HEK293 (cell line): ENCODE results near the gene TTC22.

ENCODE experiments used
- CTCF ChIA-PET: fragments of 350-600 bp; formaldehyde crosslinking; extraction: SDS; loops from one replicate; lab custom pipeline; 2021; ENCODE audit warnings: antibody characterized with exemption; lab: Yijun Ruan, JAX
- POLR2A ChIA-PET: fragments of 300-600 bp; formaldehyde crosslinking; extraction: SDS; loops from one replicate; lab custom pipeline; 2020; ENCODE audit warnings: antibody characterized with exemption, inconsistent platforms; lab: Yijun Ruan, JAX
- H3K27ac ChIP-seq: fragments of 200-500 bp; sonication (Bioruptor generic); 2 replicates; pipeline ENCODE4 v1.5.1; 2014; ENCODE audit warnings: low read depth, low read length, control low read depth, inconsistent platforms; ENCODE audit errors: extremely low read depth
- H3K36me3 ChIP-seq, 2 experiments: fragments of 200-500 bp in 1 of 2; sonication (Bioruptor generic) in 1 of 2; 1 replicate in 1 of 2; 2 replicates in 1 of 2; pipeline ENCODE4 v1.5.1; 2014 to 2017; ENCODE audit warnings: inconsistent platforms in 2 of 2, low read length in 2 of 2; ENCODE audit not compliant: control insufficient read depth in 2 of 2, insufficient read depth in 1 of 2
- H3K4me1 ChIP-seq: fragments of 200-500 bp; sonication (Bioruptor generic); 2 replicates; pipeline ENCODE4 v1.5.1; 2014; ENCODE audit warnings: mild to moderate bottlenecking, low read length, inconsistent platforms; ENCODE audit not compliant: control insufficient read depth, insufficient read depth
- H3K4me3 ChIP-seq: 2 replicates; pipeline ENCODE4 v1.5.1; 2011; ENCODE audit warnings: low read depth, mild to moderate bottlenecking, control low read depth, low read length, moderate library complexity
- H3K9me3 ChIP-seq: fragments of 200-500 bp; sonication (Bioruptor generic); 2 replicates; pipeline ENCODE4 v1.5.1; 2014; ENCODE audit warnings: low read depth, low read length, inconsistent platforms; ENCODE audit not compliant: control insufficient read depth, insufficient read depth
- FEZF1 ChIP-seq: fragments of 450-650 bp; formaldehyde crosslinking; IDR thresholded peaks from 2 replicates; pipeline ENCODE4 v1.5.1; 2016; ENCODE audit warnings: missing biosample characterization, missing genetic modification characterization
- KLF8 ChIP-seq: fragments of 450-650 bp; formaldehyde crosslinking; IDR thresholded peaks from 2 replicates; pipeline ENCODE4 v1.5.1; 2016; ENCODE audit warnings: missing biosample characterization, missing genetic modification characterization
- PBX3 ChIP-seq: sonication (generic); formaldehyde crosslinking; IDR thresholded peaks from 2 replicates; pipeline ENCODE4 v1.8.1; 2022; ENCODE audit warnings: mild to moderate bottlenecking, moderate library complexity, missing genetic modification reagents
- SP3 ChIP-seq: fragments of 450-650 bp; formaldehyde crosslinking; IDR thresholded peaks from 2 replicates; pipeline ENCODE4 v1.5.1; 2016; ENCODE audit warnings: missing biosample characterization, missing genetic modification characterization
- ZBTB10 ChIP-seq: fragments of 450-650 bp; formaldehyde crosslinking; IDR thresholded peaks from 2 replicates; pipeline ENCODE4 v1.5.1; 2016; ENCODE audit warnings: missing biosample characterization, missing genetic modification characterization
- ZBTB48 ChIP-seq: fragments of 450-650 bp; formaldehyde crosslinking; IDR thresholded peaks from 2 replicates; pipeline ENCODE4 v1.5.1; 2016; ENCODE audit warnings: missing biosample characterization, missing genetic modification characterization
- ZEB2 ChIP-seq: fragments of 450-650 bp; formaldehyde crosslinking; IDR thresholded peaks from 2 replicates; pipeline ENCODE4 v1.5.1; 2016; ENCODE audit warnings: missing biosample characterization, missing genetic modification characterization
- ZFP3 ChIP-seq: fragments of 450-650 bp; formaldehyde crosslinking; IDR thresholded peaks from 2 replicates; pipeline ENCODE4 v1.5.1; 2016; ENCODE audit warnings: low read depth, missing biosample characterization, missing genetic modification characterization
- ZFP69B ChIP-seq: fragments of 450-650 bp; formaldehyde crosslinking; IDR thresholded peaks from 2 replicates; pipeline ENCODE4 v1.5.1; 2016; ENCODE audit warnings: missing biosample characterization, missing genetic modification characterization
- ZNF175 ChIP-seq: fragments of 450-650 bp; formaldehyde crosslinking; IDR thresholded peaks from 2 replicates; pipeline ENCODE4 v1.5.1; 2016; ENCODE audit warnings: missing biosample characterization, missing genetic modification characterization
- ZNF2 ChIP-seq: fragments of 450-650 bp; formaldehyde crosslinking; IDR thresholded peaks from 2 replicates; pipeline ENCODE4 v1.5.1; 2016; ENCODE audit warnings: missing biosample characterization, missing genetic modification characterization
- ZNF24 ChIP-seq: fragments of 450-650 bp; formaldehyde crosslinking; IDR thresholded peaks from 2 replicates; pipeline ENCODE4 v1.5.1; 2016; ENCODE audit warnings: missing biosample characterization, missing genetic modification characterization
- ZNF362 ChIP-seq: fragments of 450-650 bp; formaldehyde crosslinking; IDR thresholded peaks from 2 replicates; pipeline ENCODE4 v1.5.1; 2016; ENCODE audit warnings: missing biosample characterization, missing genetic modification characterization
- ZNF366 ChIP-seq: fragments of 450-650 bp; formaldehyde crosslinking; conservative IDR thresholded peaks from 2 replicates; pipeline ENCODE4 v1.5.1; 2016; ENCODE audit warnings: missing biosample characterization, missing genetic modification characterization
- ZNF580 ChIP-seq: fragments of 450-650 bp; formaldehyde crosslinking; IDR thresholded peaks from 2 replicates; pipeline ENCODE4 v1.5.1; 2016; ENCODE audit warnings: missing biosample characterization, missing genetic modification characterization
- ZNF623 ChIP-seq: fragments of 450-650 bp; formaldehyde crosslinking; IDR thresholded peaks from 2 replicates; pipeline ENCODE4 v1.5.1; 2016; ENCODE audit warnings: missing biosample characterization, missing genetic modification characterization
- ZNF645 ChIP-seq: fragments of 450-650 bp; formaldehyde crosslinking; IDR thresholded peaks from 2 replicates; pipeline ENCODE4; 2016; ENCODE audit warnings: missing biosample characterization, missing genetic modification characterization
- ZNF670 ChIP-seq: fragments of 450-650 bp; formaldehyde crosslinking; IDR thresholded peaks from 2 replicates; pipeline ENCODE4 v1.5.1; 2016; ENCODE audit warnings: missing biosample characterization, missing genetic modification characterization, low read depth
- ZNF677 ChIP-seq: fragments of 450-650 bp; IDR thresholded peaks from 2 replicates; pipeline ENCODE4 v1.5.0; 2018; ENCODE audit warnings: missing biosample characterization, mild to moderate bottlenecking, missing genetic modification characterization, moderate library complexity
- ZNF692 ChIP-seq: fragments of 450-650 bp; formaldehyde crosslinking; IDR thresholded peaks from 2 replicates; pipeline ENCODE4 v1.5.1; 2016; ENCODE audit warnings: missing biosample characterization, missing genetic modification characterization
- ZNF776 ChIP-seq: fragments of 450-650 bp; formaldehyde crosslinking; IDR thresholded peaks from 2 replicates; pipeline ENCODE4 v1.5.0; 2017; ENCODE audit warnings: missing biosample characterization, missing genetic modification characterization, borderline replicate concordance
- ZNF791 ChIP-seq: fragments of 450-650 bp; formaldehyde crosslinking; IDR thresholded peaks from 2 replicates; pipeline ENCODE4 v1.5.1; 2016; ENCODE audit warnings: missing biosample characterization, missing genetic modification characterization
- ZNF792 ChIP-seq: fragments of 450-650 bp; formaldehyde crosslinking; IDR thresholded peaks from 2 replicates; pipeline ENCODE4 v1.5.1; 2016; ENCODE audit warnings: missing biosample characterization, missing genetic modification characterization
- ZSCAN18 ChIP-seq: fragments of 450-650 bp; formaldehyde crosslinking; IDR thresholded peaks from 2 replicates; pipeline ENCODE4 v1.5.1; 2016; ENCODE audit warnings: missing biosample characterization, missing genetic modification characterization
- ZSCAN5A ChIP-seq: fragments of 450-650 bp; formaldehyde crosslinking; IDR thresholded peaks from 2 replicates; pipeline ENCODE4 v1.5.1; 2016; ENCODE audit warnings: missing biosample characterization, missing genetic modification characterization

TTC22 gene

GRCh38 chr1:54784066-54784465 is 17.1 kb downstream of the TTC22 start (continued):
- no peak for TF ChIP-seq ZSCAN5A (tag by site-specific recombination)
- no peak for TF ChIP-seq ZNF362 (tag by site-specific recombination)
- TF ChIP-seq, all 188 proteins: peak for 0

GRCh38 chr1:54782588-54782987 is 18.5 kb downstream of the TTC22 start:
- no peaks in the 10 kb centered on the region for H3K4me1 ChIP-seq
- ChIA-PET CTCF (no interaction called here), POLR2A (no interaction called here)
- no peaks in the 10 kb centered on the region for H3K36me3 ChIP-seq
- no peak for TF ChIP-seq ZEB2
- TF ChIP-seq ZNF623, result no peak
- no peak for TF ChIP-seq ZNF24
- no peak for TF ChIP-seq ZNF2 (tag by site-specific recombination)
- no peak for TF ChIP-seq ZNF580 (tag by site-specific recombination)
- TF ChIP-seq ZNF670 (tag by site-specific recombination), result no peak
- no peak for TF ChIP-seq ZNF776
- TF ChIP-seq ZNF791 (tag by site-specific recombination), result no peak
- TF ChIP-seq KLF8 (tag by site-specific recombination), result no peak
- H3K9me3 ChIP-seq, result no peaks in the 10 kb centered on the region
- no peak overlapping the region for H3K27ac ChIP-seq
- H3K4me3 ChIP-seq, result no peak overlapping the region

- H3K36me3 ChIP-seq, result no peaks in the 10 kb centered on the region
- H3K9me3 ChIP-seq, result no peaks in the 10 kb centered on the region
- no peak overlapping the region for H3K27ac ChIP-seq
- CTCF ChIA-PET, result interaction anchor here (0.7 kb wide), 1 partner anchor 28 kb away, joined by 3 read pairs; no protein-coding TSS in a partner anchor
- H3K4me1 ChIP-seq, result no peaks in the 10 kb centered on the region
- H3K4me3 ChIP-seq, result no peak overlapping the region
- POLR2A ChIA-PET, result no interaction called here
- TF ChIP-seq ZBTB10 (tag by site-specific recombination) (no peak), ZNF175 (tag by site-specific recombination) (no peak), ZFP69B (tag by site-specific recombination) (no peak), ZNF366 (no peak), ZSCAN18 (no peak), ZFP3 (tag by site-specific recombination) (no peak), ZNF792 (tag by site-specific recombination) (no peak), PBX3 (CRISPR knock-in tag) (no peak), ZNF677 (tag by site-specific recombination) (no peak), SP3 (tag by site-specific recombination) (no peak), FEZF1 (tag by site-specific recombination) (no peak), ZBTB48 (tag by site-specific recombination) (no peak), ZNF645 (no peak), ZNF692 (tag by site-specific recombination) (no peak), ZNF24 (no peak)
These were observed 19.0 kb downstream of the TTC22 start for GRCh38 chr1:54782156-54782555.
